Endothelial cell of umbilical vein (primary cell): ENCODE measurements around the gene MARVELD3. TPM values are rescaled to one million over a fixed set of nuclear protein-coding genes. Genes with fewer than 3 reads are reported as not detected.

ENCODE experiments used
- BruUV-seq: library from RNA; stranded (reverse); fragments of 400-500 nt; replicated peaks from 2 replicates; lab custom pipeline; 2021; lab: Mats Ljungman, UMichigan
- CTCF ChIA-PET: fragments of 300-600, 350-600 bp; sonication (Branson Sonifier 250); formaldehyde crosslinking; loops from one replicate; lab custom pipeline; 2021; ENCODE audit warnings: antibody characterized with exemption, inconsistent platforms; lab: Charles Lee
- POLR2A ChIA-PET: fragments of 300-600, 350-600 bp; sonication (Branson Sonifier 250); formaldehyde crosslinking; loops from one replicate; lab custom pipeline; 2021; ENCODE audit warnings: antibody characterized with exemption, inconsistent platforms; lab: Charles Lee
- DNase-seq: peaks from one replicate; pipeline ENCODE4 v3.0.0-alpha.2; 2011; ENCODE audit warnings: low read depth, low spot score
- FAIRE-seq: peaks from 2 replicates; lab custom pipeline; 2011; peaks lifted over from hg19 to GRCh38; lab: Jason Lieb, UNC
- H2AFZ ChIP-seq: 2 replicates; pipeline ENCODE4 v1.6.0; 2012; ENCODE audit warnings: low read depth, low read length, control low read depth, inconsistent platforms
- H3K27ac ChIP-seq: 2 replicates; pipeline ENCODE4 v1.5.1; 2011; ENCODE audit warnings: low read depth, mild to moderate bottlenecking, control low read depth, low read length, moderate library complexity; ENCODE audit not compliant: insufficient read depth
- H3K27me3 ChIP-seq, 2 experiments: 2 replicates each; pipeline versions ENCODE4 v1.6.0 to v1.6.1; 2011; ENCODE audit warnings: low read length in 2 of 2, mixed read lengths in 1 of 2; ENCODE audit not compliant: control insufficient read depth in 2 of 2, insufficient read depth in 2 of 2
- H3K36me3 ChIP-seq, 2 experiments: 2 replicates in 1 of 2; 3 replicates in 1 of 2; pipeline ENCODE4 v1.5.1; 2011; ENCODE audit warnings: low read length in 2 of 2, mild to moderate bottlenecking in 1 of 2, moderate library complexity in 1 of 2; ENCODE audit not compliant: control insufficient read depth in 2 of 2, insufficient read depth in 2 of 2; ENCODE audit errors: extremely low read depth in 1 of 2
- H3K4me1 ChIP-seq: 3 replicates; pipeline ENCODE4 v1.5.1; 2011; ENCODE audit warnings: mild to moderate bottlenecking, low read length; ENCODE audit not compliant: control insufficient read depth, insufficient read depth; ENCODE audit errors: extremely low read depth
- H3K4me2 ChIP-seq: 2 replicates; pipeline ENCODE4 v1.6.1; 2011; ENCODE audit warnings: low read length, control low read depth, mixed read lengths; ENCODE audit not compliant: insufficient read depth
- H3K4me3 ChIP-seq, 3 experiments: fragments of 200-600 bp in 1 of 3; sonication (generic), shearing (Covaris generic) in 1 of 3; replicated peaks in 1 of 3; 2 replicates each; pipeline ENCODE4 v1.5.1; 2011 to 2016; ENCODE audit warnings: control low read depth in 3 of 3, low read length in 3 of 3, mild to moderate bottlenecking in 2 of 3, inconsistent platforms in 1 of 3, low read depth in 1 of 3, moderate library complexity in 1 of 3; ENCODE audit not compliant: insufficient read depth in 1 of 3
- H3K79me2 ChIP-seq: 2 replicates; pipeline ENCODE4 v1.6.0; 2012; ENCODE audit warnings: low read length, inconsistent platforms; ENCODE audit not compliant: control insufficient read depth, insufficient read depth
- H3K9ac ChIP-seq: replicated peaks from 2 replicates; pipeline ENCODE3; 2011; ENCODE audit warnings: low read length, control low read depth; ENCODE audit not compliant: insufficient read depth; ENCODE audit errors: extremely low read depth
- H3K9me1 ChIP-seq: replicated peaks from 3 replicates; pipeline ENCODE4 v1.6.0; 2011; ENCODE audit warnings: mild to moderate bottlenecking, low read length; ENCODE audit not compliant: control insufficient read depth, insufficient read depth; ENCODE audit errors: extremely low read depth
- H3K9me3 ChIP-seq: replicated peaks from 2 replicates; pipeline ENCODE4 v1.5.1; 2012; ENCODE audit warnings: low read length, inconsistent platforms; ENCODE audit not compliant: control insufficient read depth, insufficient read depth
- H4K20me1 ChIP-seq: replicated peaks from 2 replicates; pipeline ENCODE3; 2011; ENCODE audit warnings: mild to moderate bottlenecking, low read length; ENCODE audit not compliant: control insufficient read depth, insufficient read depth; ENCODE audit errors: extremely low read depth
- EZH2 ChIP-seq: IDR thresholded peaks from 2 replicates; pipeline ENCODE4 v1.6.1; 2012; ENCODE audit warnings: borderline replicate concordance, low read depth, mild to moderate bottlenecking, moderate library complexity, low read length, inconsistent platforms; ENCODE audit not compliant: severe bottlenecking
- FOS ChIP-seq: IDR thresholded peaks from 2 replicates; pipeline ENCODE4 v1.6.1; 2011; ENCODE audit warnings: mild to moderate bottlenecking, low read length, moderate library complexity, borderline replicate concordance; ENCODE audit not compliant: insufficient read depth
- GATA2 ChIP-seq: IDR thresholded peaks from 2 replicates; pipeline ENCODE4 v1.7.0; 2011; ENCODE audit warnings: low read depth, mild to moderate bottlenecking, moderate library complexity, mixed read lengths, low read length; ENCODE audit not compliant: insufficient read length, insufficient read depth
- JUN ChIP-seq: IDR thresholded peaks from 2 replicates; pipeline ENCODE4 v1.6.1; 2011; ENCODE audit warnings: borderline replicate concordance, low read depth; ENCODE audit not compliant: insufficient read length, insufficient read depth
- MYC ChIP-seq: IDR thresholded peaks from one replicate; pipeline ENCODE4 v1.6.1; 2011; ENCODE audit warnings: mild to moderate bottlenecking, low read depth, low read length
- POLR2A ChIP-seq: IDR thresholded peaks from 2 replicates; pipeline ENCODE4 v1.6.1; 2012; ENCODE audit warnings: low read depth, mild to moderate bottlenecking, control low read depth, low read length
- POLR2AphosphoS5 ChIP-seq: IDR thresholded peaks from 2 replicates; pipeline ENCODE4 v1.6.1; 2012; ENCODE audit warnings: low read depth, mild to moderate bottlenecking, control low read depth, low read length, moderate library complexity; ENCODE audit not compliant: insufficient read depth
- dilution Hi-C: fragments of 300-500 bp; cut with MboI; formaldehyde crosslinking; loops from one replicate; pipeline ENCODE4 v1.15.0; 2019; ENCODE audit warnings: low sequenced_read_pairs; ENCODE audit not compliant: extremely low pct_ligation_motif_present
- intact Hi-C: fragments of 100-400 bp; cut with micrococcal nuclease; formaldehyde crosslinking; loops from one replicate; pipeline ENCODE4 v1.10.0; 2022
- polyA plus RNA-seq, 4 experiments: library from polyadenylated mRNA; depleted of rRNA in 3 of 4; stranded (reverse) in 3 of 4; unstranded in 1 of 4; fragments of >200 nt; gene quantifications; 2 replicates each; pipeline versions ENCODE4 v1.2.1 to v1.2.3, GENCODE V29; 2011 to 2012; ENCODE audit warnings: missing spikeins in 1 of 4
- total RNA-seq: library from RNA; stranded (reverse); gene quantifications from 2 replicates; pipeline ENCODE4 v1.2.3, GENCODE V29; 2021
- TF ChIP-seq, protein P1 (sequence below), 2 donors: IDR thresholded peaks; 1 replicate in 1 of 2; 2 replicates in 1 of 2; pipeline ENCODE4 v1.5.1; 2011; ENCODE audit warnings: low read length in 2 of 2, mild to moderate bottlenecking in 2 of 2, moderate library complexity in 2 of 2, control low read depth in 1 of 2, inconsistent platforms in 1 of 2, low read depth in 1 of 2; ENCODE audit not compliant: insufficient read depth in 1 of 2; ENCODE audit errors: extremely low read depth in 1 of 2
- TF ChIP-seq, protein P2 (sequence below): IDR thresholded peaks from 2 replicates; pipeline ENCODE4 v1.6.1; 2011; ENCODE audit not compliant: insufficient read depth, insufficient read length

Gene MARVELD3
- total and polyA plus RNA-seq, 2 donors (not counting 3 experiments of a cell fraction or from before 2014, with no cell fraction given), result not detected

DNA sequence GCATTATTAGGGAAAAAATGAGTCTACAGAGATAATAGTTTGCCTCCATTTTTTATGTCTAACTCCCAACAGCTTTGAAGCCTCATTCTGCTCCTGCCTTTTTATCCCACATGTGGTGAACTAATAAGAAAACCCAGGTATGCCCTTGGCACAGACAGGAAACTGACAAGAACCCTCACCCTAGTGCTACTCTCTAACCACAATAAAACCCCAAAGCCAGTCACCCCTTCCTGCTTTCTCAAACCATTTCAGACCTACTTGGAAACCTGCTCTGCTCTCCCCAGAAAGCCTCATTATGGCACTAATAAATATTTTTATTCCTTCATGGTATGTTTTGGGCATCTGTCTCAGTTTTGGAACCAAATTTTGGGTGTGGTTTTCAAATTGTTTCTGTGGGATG is 3.9 kb upstream of the MARVELD3 start:
- ChIA-PET CTCF (interaction anchor here (2.5 kb wide), 1 partner anchor 11 kb away, joined by 14 read pairs; no protein-coding TSS in a partner anchor), POLR2A (no interaction called here)
- Histone ChIP-seq H3K9me3 (no peaks in the 10 kb centered on the region), H3K4me2 (no peak overlapping the region), H2AFZ (no peak overlapping the region), H3K36me3 (no peaks in the 10 kb centered on the region), H3K4me1 (peaks cover 2% of the 10 kb centered on the region), H3K79me2 (no peaks in the 10 kb centered on the region), H3K27me3 (peaks cover 11 to 24% of the 10 kb centered on the region in 2 experiments), H3K27ac (no peak overlapping the region), H3K9me1 (no peaks in the 10 kb centered on the region), H4K20me1 (no peaks in the 10 kb centered on the region), H3K9ac (no peak overlapping the region), H3K4me3 (no peak overlapping the region)
- TF ChIP-seq FOS (no peak), GATA2 (no peak), MYC (no peak), POLR2AphosphoS5 (no peak), JUN (no peak), POLR2A (no peak), EZH2 (no peak)
- TF ChIP-seq, protein P1, sequence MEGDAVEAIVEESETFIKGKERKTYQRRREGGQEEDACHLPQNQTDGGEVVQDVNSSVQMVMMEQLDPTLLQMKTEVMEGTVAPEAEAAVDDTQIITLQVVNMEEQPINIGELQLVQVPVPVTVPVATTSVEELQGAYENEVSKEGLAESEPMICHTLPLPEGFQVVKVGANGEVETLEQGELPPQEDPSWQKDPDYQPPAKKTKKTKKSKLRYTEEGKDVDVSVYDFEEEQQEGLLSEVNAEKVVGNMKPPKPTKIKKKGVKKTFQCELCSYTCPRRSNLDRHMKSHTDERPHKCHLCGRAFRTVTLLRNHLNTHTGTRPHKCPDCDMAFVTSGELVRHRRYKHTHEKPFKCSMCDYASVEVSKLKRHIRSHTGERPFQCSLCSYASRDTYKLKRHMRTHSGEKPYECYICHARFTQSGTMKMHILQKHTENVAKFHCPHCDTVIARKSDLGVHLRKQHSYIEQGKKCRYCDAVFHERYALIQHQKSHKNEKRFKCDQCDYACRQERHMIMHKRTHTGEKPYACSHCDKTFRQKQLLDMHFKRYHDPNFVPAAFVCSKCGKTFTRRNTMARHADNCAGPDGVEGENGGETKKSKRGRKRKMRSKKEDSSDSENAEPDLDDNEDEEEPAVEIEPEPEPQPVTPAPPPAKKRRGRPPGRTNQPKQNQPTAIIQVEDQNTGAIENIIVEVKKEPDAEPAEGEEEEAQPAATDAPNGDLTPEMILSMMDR (IDR thresholded peaks at IDR 0.05; ENCODE audit: extremely low read depth in 1 of 2, insufficient read depth in 1 of 2, low read depth in 1 of 2, low read length in 2 of 2), result no peak
- TF ChIP-seq, protein P2, sequence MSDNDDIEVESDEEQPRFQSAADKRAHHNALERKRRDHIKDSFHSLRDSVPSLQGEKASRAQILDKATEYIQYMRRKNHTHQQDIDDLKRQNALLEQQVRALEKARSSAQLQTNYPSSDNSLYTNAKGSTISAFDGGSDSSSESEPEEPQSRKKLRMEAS, result no peak
- no peak for FAIRE-seq
- dilution Hi-C loops, result no loop called here
- no TSS peak for BruUV-seq
- intact Hi-C loops, result no loop called here
- no peak for DNase-seq
